GM13977 (cell line): ENCODE results near the gene ZDHHC14.

Source experiments
- DNase-seq: peaks from one replicate; pipeline ENCODE4 v3.0.0; 2012; ENCODE audit warnings: low spot score
- in situ Hi-C: fragments of 300-500 bp; cut with MboI; formaldehyde crosslinking; loops from one replicate; pipeline ENCODE4 v1.12.0; 2022; ENCODE audit warnings: low sequenced_read_pairs, low pct_unique_long_range_greater_than_20kb, mixed read lengths, inconsistent platforms; ENCODE audit not compliant: unreplicated experiment
- TF ChIP-seq, protein P1 (sequence below): IDR thresholded peaks from 2 replicates; pipeline ENCODE4 v1.5.1; 2012; ENCODE audit warnings: mild to moderate bottlenecking, control low read depth; ENCODE audit not compliant: insufficient read depth; ENCODE audit errors: extremely low read depth, missing control alignments

ZDHHC14 gene

DNA sequence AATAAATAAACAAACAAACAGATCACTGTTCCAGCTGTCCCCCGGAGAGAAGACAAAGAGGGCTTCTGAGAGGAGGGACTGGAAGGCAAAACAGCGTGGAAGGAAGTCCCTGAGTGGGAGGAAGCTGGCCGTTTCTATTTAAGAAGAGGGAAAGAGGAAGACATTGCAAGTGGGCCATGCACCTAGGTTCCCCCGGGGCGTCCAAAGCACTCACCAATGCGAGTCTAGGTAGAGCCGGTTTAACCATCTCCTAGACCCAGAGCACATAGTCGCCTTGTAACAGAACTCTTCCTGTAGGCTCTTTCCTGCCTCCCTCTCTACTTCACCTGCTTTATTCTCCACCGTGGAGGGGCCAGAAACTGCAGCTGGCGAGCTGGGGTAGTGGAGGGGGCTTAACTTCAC is 158.4 kb downstream of the ZDHHC14 start:
- in situ Hi-C loops, result no loop called here
- no peak for DNase-seq
- TF ChIP-seq, protein P1, sequence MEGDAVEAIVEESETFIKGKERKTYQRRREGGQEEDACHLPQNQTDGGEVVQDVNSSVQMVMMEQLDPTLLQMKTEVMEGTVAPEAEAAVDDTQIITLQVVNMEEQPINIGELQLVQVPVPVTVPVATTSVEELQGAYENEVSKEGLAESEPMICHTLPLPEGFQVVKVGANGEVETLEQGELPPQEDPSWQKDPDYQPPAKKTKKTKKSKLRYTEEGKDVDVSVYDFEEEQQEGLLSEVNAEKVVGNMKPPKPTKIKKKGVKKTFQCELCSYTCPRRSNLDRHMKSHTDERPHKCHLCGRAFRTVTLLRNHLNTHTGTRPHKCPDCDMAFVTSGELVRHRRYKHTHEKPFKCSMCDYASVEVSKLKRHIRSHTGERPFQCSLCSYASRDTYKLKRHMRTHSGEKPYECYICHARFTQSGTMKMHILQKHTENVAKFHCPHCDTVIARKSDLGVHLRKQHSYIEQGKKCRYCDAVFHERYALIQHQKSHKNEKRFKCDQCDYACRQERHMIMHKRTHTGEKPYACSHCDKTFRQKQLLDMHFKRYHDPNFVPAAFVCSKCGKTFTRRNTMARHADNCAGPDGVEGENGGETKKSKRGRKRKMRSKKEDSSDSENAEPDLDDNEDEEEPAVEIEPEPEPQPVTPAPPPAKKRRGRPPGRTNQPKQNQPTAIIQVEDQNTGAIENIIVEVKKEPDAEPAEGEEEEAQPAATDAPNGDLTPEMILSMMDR, result no peak

DNA sequence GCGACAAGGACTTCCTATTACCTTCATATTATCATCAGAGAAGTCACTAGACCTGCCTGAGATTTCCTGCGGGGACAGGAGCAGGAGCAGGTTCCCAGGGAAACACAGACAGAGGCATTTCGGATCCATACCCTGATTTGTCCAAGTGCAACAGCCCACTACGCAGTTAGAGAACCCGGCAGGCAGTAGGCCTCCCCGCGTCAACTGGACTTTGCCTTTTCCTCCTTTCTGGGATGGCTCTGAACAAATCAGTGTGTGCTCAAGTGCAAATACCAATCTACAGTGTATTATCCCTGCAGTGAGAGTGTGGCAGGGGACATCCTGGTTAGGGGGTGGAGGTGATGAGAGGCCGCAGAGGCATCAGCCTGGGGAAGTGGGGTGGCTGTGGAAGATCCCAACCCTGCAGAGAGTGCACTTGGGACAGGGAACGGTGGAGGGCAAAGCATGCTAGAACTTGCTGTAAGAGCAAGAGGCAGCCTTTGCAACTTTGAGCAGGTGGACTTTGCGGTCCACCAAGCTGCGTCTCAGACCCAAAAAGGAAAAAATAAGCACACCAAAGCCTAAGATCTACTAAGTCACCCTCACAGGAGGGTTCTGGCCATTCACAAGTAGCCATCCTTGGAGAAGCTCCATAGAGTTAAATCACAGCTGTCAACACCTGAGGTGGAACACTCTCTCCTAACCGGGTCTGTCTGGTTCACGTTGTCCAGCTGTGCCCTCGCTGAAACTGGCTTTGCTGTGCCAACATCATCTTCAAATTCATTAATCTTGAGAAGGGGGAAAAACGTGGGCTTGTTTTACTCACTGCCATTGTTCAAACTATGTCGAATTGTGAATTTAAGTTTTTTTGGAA is 159.1 kb downstream of the ZDHHC14 start:
- no peak for DNase-seq
- in situ Hi-C loops, result no loop called here
- TF ChIP-seq, protein P1, result no peak

GRCh38 chr6:157541618-157542413 is 160.8 kb downstream of the ZDHHC14 start:
- no peak for DNase-seq
- in situ Hi-C loops, result no loop called here

DNA sequence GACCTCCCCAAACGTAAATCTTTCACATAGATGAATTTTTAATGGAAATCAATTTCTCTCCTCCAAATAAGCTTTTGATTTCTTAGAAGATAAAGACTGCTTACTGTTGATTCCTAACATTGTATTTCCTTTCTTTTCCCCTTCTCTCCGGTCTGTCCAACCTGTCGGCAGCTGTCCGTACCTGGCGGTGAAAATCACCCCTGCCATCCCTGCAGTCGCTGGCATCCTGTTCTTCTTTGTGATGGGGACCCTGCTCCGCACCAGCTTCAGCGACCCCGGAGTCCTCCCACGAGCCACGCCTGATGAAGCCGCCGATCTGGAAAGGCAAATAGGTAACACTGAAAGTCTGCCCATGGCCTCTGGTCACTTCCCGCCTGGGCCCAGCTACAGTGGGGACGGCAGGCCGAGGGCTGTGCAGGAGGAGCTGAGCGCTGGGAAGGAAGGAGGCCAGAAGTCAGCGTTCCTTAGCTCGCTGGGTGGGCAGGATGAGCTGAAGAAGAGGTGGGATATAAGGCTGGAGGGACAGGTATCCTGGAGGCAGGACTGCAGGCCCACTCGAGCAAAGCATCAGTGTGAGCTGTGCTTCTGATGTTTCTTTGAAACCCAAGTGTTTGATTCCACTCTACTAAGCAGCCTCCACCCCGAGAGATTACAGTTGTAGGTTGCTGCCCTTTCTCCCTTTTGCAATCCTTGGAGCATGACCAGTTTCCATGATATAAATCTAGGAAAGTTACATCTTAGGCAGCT is 161.6 kb downstream of the ZDHHC14 start:
- in situ Hi-C loops, result no loop called here
- TF ChIP-seq, protein P1, result no peak
- no peak for DNase-seq

More at GRCh38 chr6:157541618-157542413, 160.8 kb downstream of the ZDHHC14 start:
- TF ChIP-seq, protein P1, result no peak

GRCh38 chr6:157546321-157546720 is 165.3 kb downstream of the ZDHHC14 start:
- in situ Hi-C loops, result no loop called here
- TF ChIP-seq, protein P1, result no peak
- no peak for DNase-seq

DNA sequence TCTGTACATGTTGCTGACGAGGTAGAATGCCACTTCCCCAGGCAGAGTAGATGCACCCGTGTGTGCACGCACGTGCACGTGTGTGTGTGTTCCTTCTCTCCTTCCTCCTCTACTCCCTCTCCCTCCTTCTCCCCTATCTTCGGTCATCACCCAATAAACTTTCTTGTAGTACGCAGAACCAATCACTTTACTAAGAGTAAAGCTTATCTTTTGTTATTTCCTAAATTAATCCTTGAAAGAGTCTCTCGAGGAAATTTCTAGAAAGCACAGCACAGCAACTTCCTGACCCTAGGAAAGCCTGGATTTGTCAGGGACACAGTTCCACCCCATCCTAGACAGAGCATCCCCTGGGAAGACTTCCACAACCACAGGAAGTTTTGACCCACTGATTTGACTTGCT is 166.1 kb downstream of the ZDHHC14 start:
- no peak for DNase-seq
- TF ChIP-seq, protein P1, result no peak
- in situ Hi-C loops, result no loop called here
